NCI-H460 (cell line): ENCODE measurements around the gene KDM2A. TPM values are rescaled to one million over a fixed set of nuclear protein-coding genes. Genes with fewer than 3 reads are reported as not detected.

Experiments used
- DNase-seq: peaks from one replicate; pipeline ENCODE4 v3.0.0-alpha.2; 2016; ENCODE audit warnings: low read depth; ENCODE audit errors: extremely low read depth
- total RNA-seq: library from RNA; depleted of rRNA; stranded (reverse); fragments of >200 nt; shearing (Covaris generic); gene quantifications from 2 replicates; pipeline ENCODE4 v1.2.3, GENCODE V29; 2014

KDM2A gene
- total RNA-seq, 1 experiment from 2014 or later, result 18.5 TPM

DNA sequence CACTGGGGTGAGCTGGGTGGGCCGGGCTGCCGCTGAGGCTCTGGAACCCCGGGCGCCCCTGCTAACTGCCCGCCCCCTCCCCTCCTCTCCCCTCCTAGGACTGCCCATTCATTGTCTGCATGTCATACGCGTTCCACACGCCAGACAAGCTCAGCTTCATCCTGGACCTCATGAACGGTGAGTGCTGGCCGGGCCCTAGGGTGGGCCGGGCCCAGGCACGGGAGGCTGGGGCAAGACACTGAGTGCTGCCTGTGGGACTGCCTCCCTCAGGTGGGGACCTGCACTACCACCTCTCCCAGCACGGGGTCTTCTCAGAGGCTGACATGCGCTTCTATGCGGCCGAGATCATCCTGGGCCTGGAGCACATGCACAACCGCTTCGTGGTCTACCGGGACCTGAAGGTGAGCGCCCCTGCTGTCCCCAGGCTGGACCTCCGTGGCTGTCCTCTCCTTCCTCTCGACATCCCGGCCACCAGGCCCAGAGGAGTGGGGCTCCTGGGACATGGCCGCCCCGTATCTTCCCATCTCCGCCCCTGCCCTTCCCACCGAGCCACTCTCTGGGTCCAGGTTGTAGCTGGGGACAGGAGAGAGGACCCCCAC is 162.6 kb downstream of the KDM2A start:
- DNase-seq, result no peak

GRCh38 chr11:67282155-67282875 is 163.3 kb downstream of the KDM2A start:
- no peak for DNase-seq

- no peak for DNase-seq
These were observed 163.9 kb downstream of the KDM2A start for GRCh38 chr11:67282876-67283371.

DNA sequence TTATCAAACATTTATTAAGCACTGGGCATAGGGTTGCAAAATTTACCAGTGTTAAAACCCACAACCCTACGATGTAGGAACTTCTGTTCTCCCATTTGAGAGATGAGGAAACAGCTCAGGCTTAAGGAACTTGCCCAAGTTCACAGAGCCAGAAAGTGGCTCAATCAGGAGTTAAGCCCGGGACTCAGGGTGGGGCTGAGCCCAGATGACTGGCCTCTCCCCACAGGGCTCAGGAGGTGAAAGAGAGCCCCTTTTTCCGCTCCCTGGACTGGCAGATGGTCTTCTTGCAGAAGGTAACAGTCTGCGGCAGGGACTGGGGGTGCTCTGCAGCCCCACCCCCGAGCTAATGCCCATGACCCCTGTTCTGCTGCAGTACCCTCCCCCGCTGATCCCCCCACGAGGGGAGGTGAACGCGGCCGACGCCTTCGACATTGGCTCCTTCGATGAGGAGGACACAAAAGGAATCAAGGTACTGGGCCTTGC is 164.5 kb downstream of the KDM2A start:
- no peak for DNase-seq

DNA sequence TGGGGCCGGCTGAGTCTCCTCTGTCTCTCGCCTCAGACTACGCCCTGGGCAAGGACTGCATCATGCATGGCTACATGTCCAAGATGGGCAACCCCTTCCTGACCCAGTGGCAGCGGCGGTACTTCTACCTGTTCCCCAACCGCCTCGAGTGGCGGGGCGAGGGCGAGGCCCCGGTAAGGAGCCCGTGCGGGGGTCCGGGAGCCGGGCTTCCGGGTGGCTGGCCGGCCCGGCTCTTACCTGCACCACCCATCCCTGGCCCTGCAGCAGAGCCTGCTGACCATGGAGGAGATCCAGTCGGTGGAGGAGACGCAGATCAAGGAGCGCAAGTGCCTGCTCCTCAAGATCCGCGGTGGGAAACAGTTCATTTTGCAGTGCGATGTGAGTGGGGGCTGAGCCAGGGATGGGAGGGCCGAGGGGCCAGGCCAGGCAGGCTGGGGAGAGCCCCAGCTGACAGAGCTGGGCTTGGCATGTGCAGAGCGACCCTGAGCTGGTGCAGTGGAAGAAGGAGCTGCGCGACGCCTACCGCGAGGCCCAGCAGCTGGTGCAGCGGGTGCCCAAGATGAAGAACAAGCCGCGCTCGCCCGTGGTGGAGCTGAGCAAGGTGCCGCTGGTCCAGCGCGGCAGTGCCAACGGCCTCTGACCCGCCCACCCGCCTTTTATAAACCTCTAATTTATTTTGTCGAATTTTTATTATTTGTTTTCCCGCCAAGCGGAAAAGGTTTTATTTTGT is 165.9 kb downstream of the KDM2A start:
- DNase-seq, result no peak

DNA sequence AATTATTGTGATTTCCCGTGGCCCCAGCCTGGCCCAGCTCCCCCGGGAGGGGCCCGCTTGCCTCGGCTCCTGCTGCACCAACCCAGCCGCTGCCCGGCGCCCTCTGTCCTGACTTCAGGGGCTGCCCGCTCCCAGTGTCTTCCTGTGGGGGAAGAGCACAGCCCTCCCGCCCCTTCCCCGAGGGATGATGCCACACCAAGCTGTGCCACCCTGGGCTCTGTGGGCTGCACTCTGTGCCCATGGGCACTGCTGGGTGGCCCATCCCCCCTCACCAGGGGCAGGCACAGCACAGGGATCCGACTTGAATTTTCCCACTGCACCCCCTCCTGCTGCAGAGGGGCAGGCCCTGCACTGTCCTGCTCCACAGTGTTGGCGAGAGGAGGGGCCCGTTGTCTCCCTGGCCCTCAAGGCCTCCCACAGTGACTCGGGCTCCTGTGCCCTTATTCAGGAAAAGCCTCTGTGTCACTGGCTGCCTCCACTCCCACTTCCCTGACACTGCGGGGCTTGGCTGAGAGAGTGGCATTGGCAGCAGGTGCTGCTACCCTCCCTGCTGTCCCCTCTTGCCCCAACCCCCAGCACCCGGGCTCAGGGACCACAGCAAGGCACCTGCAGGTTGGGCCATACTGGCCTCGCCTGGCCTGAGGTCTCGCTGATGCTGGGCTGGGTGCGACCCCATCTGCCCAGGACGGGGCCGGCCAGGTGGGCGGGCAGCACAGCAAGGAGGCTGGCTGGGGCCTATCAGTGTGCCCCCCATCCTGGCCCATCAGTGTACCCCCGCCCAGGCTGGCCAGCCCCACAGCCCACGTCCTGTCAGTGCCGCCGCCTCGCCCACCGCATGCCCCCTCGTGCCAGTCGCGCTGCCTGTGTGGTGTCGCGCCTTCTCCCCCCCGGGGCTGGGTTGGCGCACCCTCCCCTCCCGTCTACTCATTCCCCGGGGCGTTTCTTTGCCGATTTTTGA is 166.8 kb downstream of the KDM2A start:
- no peak for DNase-seq

DNA sequence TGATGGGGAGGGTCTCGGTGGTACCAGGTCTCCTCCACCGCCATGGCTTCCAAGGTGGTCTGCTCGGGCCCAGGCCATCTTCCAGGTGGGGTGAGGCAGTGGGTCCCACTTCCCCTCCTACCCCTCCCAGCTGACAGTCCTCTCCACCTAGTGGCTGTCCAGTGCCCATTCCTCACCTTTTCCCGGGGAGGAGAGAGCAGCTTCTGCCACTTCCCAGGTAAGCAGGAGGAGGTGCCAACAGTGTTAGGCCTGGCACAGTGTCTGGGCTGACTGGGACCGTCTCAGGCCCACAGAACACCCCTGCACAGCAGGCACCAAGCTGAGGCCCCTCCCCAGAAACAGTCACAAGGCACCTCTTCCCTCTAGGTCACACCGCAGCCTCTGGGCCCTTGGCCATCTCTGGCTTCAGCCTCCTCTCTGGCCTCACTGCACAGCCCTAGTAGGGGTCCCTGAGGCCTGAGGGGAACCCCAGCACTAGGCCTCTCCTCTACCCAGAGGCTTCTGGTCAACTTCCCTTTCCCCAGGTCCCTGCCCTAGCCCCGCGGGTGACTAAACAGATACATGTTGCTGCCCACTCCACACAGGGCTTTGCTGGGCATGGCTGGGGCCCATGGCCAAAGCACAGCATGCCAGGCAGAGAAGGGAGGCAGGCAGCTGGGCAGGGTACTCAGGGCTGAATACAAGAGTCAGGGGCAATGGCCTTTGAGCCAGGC is 167.7 kb downstream of the KDM2A start:
- DNase-seq, result no peak

DNA sequence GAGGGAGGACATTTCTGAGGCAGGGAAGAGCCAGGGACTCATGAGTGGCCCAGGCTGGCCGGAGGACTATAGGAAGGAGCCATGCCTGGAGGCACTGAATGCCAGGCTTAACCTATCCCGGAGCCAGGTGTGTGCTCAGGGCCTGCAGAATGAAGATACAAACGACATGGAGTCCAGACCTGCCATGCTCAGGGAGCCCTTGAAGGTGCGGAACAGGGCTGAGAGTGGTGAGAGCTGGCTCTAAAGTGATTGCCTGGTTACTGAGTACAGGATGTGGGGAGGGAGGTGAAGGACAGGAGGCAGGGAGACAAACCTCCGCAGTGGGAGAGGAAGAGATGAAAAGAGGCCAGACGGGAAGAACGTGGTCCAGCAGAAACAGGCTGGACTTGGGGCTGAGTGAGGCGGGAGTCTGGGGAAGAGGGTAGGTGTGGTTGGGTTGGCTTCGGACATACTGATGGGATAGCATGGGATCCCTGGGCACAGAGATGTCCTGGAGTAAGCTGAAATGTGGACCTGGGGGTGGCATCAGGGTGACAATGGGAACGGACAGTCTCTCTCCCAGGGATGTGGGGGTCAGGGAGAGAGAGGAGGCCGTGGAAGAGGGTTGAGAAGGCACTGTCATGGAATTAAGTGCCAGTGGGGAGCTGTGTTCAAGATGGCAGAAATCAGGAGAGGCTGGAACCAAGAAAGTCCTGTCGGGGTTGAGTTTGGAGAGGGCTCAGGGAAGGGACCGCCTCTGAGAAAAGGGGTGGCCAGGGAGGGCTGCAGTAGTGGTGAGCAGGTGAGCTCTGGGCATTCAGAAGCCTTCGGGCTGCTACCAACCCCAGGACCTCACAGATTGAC is 168.5 kb downstream of the KDM2A start:
- DNase-seq, result no peak

DNA sequence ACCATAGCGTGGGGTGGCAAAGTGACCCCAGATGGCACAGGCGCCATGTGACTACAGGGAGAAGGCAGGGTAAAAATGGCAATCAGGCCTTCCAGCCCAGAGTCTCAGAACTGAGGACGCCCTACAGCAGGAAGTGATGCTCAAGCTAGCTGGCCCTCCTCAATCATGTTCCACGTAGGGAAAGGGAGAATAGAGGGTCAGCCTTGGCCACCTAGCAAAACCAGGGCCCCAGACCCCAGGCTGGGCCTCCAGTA is 169.1 kb downstream of the KDM2A start:
- DNase-seq, result no peak

DNA sequence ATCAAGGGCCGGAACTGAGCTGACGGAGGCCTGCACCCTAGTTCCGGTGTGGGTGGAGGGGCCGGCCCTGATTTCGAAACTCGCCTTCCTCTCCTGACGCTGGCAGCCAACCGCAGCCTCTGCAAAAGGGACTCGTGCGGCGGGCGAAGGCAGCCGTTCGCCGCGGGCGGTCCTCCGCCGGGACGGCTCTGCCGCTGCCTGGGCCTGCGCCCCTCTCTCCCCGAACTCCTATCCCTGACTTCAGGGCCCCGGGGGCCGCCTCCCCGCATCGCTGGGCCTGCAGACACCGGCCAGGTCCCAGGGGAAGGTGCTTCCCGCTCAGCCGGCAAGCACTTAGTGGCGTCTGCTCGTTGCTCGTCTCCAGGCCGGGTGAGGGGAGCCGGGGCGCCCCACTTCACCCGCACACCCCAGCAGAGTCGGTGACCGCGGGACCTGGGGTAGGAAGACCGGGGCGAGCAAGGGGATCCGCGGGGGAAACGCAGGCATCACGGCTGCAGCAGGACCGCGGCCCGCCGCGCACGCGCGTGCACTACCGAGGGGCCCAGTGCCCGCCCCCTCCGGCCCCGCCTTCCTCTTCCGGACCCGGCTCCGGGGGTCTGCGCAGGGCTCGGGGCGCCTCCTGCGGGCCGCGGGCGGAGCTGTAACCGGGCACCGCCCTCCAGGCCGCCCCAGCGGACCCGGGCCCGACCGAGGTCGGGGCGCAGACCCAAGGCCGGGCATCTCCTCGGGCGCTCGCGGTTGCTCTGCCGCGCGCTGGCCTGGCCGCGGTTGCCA is 169.6 kb downstream of the KDM2A start:
- DNase-seq, result peak; percentile 72

GRCh38 chr11:67289226-67289650 is 170.2 kb downstream of the KDM2A start, which contains the start of gene ANKRD13D:
Gene ANKRD13D (plus strand): TSS chr11:67289303. CDS start chr11:67289461, 158 bp downstream.
- no peak for DNase-seq

GRCh38 chr11:67289651-67290479 is 170.8 kb downstream of the KDM2A start:
- no peak for DNase-seq

DNA sequence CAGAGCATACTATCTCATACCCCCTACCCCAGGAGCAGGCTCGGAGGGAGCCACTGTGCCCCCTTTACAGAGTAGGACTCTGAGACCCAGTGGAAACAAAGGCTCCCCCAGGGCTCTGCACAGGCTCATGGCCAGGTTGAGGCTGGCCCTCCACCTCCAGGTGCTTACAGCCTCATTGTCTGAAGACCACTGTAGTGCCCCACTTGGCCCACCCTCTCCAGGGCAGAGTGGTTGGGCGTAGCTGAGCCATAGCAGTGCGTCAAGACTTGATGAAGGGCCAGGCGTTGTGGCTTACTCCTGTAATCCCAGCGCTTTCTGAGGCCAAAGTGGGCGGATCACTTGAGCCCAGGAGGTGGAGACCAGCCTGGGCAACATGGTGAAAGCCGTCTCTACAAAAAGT is 171.7 kb downstream of the KDM2A start:
- DNase-seq, result no peak

DNA sequence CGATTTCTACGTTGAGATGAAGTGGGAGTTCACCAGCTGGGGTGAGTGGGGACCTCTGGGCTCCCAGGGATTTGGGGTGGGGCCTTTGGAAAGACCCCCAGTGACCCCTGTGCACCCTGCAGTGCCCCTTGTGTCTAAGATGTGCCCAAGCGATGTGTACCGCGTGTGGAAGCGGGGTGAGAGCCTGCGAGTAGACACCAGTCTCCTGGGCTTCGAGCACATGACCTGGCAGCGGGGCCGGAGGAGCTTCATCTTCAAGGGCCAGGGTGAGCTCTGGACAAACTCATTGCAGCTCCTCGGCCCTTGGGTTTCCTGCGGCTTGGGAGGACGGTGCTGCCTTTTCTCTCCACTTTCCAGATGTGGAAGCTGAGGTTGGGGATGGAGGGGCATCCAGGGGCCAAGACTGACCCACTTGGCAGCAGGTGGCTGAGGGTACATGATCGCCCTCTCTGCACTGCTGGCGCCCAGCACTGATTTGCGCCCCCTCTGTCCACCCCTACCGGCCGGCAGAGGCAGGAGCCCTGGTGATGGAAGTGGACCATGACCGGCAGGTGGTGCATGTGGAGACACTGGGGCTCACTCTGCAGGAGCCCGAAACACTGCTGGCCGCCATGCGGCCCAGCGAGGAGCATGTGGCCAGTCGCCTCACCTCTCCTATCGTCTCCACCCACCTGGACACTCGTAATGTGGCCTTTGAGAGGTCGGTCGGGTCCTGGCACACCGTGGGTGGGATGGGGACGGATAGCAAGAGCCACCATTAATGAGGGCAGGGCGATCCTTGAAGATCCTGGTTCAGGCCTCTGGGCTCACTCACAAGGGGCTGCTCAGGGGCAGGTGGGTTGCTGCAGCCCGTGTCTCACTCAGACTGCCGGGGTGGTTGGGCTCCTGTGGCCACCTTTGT is 172.7 kb downstream of the KDM2A start:
- DNase-seq, result no peak

DNA sequence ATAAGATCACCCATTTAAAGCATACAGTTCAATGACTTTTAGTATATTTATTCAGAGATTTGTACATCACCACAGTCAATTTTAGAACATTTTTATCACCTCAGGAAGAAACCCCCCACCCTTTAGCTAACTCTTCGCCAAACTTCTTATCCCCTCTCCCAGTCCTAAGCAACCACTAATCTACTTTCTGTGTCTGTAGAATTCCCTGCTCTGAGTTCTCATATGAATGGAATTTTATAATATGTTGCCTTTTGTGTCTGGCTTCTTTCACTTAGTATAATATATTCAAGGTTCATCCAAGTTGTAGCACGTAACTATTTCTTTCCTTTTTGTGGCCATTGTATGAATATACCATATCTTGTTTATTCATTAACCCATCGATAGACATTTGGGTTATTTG is 173.6 kb downstream of the KDM2A start:
- no peak for DNase-seq

DNA sequence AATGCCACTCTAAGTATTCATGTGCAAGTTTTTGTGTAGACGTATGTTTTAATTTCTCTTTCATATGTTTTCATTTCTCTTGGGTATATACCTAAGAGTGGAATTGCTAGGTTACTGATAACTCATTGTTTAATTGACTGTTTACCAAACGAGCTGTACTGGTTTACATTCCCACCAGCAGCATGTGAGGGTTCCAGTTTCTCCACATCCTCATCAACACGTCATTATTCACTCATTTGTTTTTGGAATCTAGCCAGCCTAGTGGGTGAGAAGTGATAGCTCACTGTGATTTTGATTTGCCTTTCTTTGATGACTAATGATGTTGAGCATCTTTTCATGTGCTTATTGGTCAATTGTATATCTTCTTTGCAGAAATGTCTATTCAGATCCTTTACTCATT is 174.0 kb downstream of the KDM2A start:
- DNase-seq, result no peak
